Gastroesophageal sphincter (tissue), 4 donors: ENCODE results near the gene EMP2. TPM values are rescaled to one million over a fixed set of nuclear protein-coding genes. Genes with fewer than 3 reads are reported as not detected.

Experiments
- ATAC-seq: fragments of 150-250 bp; one replicate; pipeline ENCODE4 v1.9.1; 2016; ENCODE audit warnings: mild to moderate bottlenecking, moderate library complexity
- H3K27ac ChIP-seq, 4 donors: fragments of 200-600 bp; sonication (generic) in 3 of 4; 1 replicate in 3 of 4; 2 replicates in 1 of 4; pipeline ENCODE4 v1.5.1; 2016 to 2019
- H3K27me3 ChIP-seq: fragments of 200-600 bp; sonication (generic); one replicate; pipeline ENCODE4 v1.5.1; 2019
- H3K36me3 ChIP-seq, 2 donors: fragments of 200-600 bp; sonication (generic); one replicate each; pipeline ENCODE4 v1.5.1; 2019; ENCODE audit warnings: control low read depth in 1 of 2
- H3K4me1 ChIP-seq, 3 donors: fragments of 200-600 bp; sonication (generic); 1 replicate in 2 of 3; 2 replicates in 1 of 3; pipeline ENCODE4 v1.5.1; 2016 to 2019; ENCODE audit warnings: control low read depth in 2 of 3
- H3K4me3 ChIP-seq, 2 donors: fragments of 200-600 bp; sonication (generic); one replicate each; pipeline ENCODE4 v1.5.1; 2019; ENCODE audit warnings: mild to moderate bottlenecking in 1 of 2, moderate library complexity in 1 of 2
- H3K9me3 ChIP-seq, 3 donors: fragments of 200-600 bp; sonication (generic); one replicate each; pipeline ENCODE4 v1.5.1; 2017 to 2019; ENCODE audit warnings: control low read depth in 2 of 3
- EP300 ChIP-seq: sonication (generic); formaldehyde crosslinking; IDR thresholded peaks from one replicate; pipeline ENCODE4 v1.6.1; 2017; ENCODE audit warnings: antibody characterized with exemption, mild to moderate bottlenecking
- POLR2A ChIP-seq, 2 donors: fragments of 450-650 bp; IDR thresholded peaks; one replicate each; pipeline ENCODE4 v1.6.1; 2017; ENCODE audit warnings: antibody characterized with exemption in 2 of 2, mild to moderate bottlenecking in 2 of 2, moderate library complexity in 1 of 2
- POLR2AphosphoS5 ChIP-seq: sonication (generic); formaldehyde crosslinking; IDR thresholded peaks from one replicate; pipeline ENCODE4 v1.6.1; 2017; ENCODE audit warnings: antibody characterized with exemption
- WGBS, 2 donors: methylation state at CpG; one replicate each; pipeline ENCODE4 v1.1.5; 2018; ENCODE audit warnings: low coverage in 1 of 2; 5-methylcytosine and 5-hydroxymethylcytosine counted together
- total RNA-seq, 4 donors: library from RNA; depleted of rRNA; stranded (reverse); fragments of >200 nt; gene quantifications; one replicate each; pipeline ENCODE4 v1.1.0, GENCODE V29; 2016
- TF ChIP-seq, protein P1 (sequence below), 4 experiments: fragments of 200-600 bp in 2 of 4; fragments of 450-650 bp in 2 of 4; sonication (generic) in 1 of 4; IDR thresholded peaks; one replicate each; pipeline ENCODE4 v1.5.1; 2017 to 2019; ENCODE audit warnings: antibody characterized with exemption in 4 of 4, mild to moderate bottlenecking in 2 of 4, moderate library complexity in 2 of 4

Gene EMP2
- total RNA-seq, 4 donors from 2014 or later: 52.8 to 94.7 (median 69.7) TPM

DNA sequence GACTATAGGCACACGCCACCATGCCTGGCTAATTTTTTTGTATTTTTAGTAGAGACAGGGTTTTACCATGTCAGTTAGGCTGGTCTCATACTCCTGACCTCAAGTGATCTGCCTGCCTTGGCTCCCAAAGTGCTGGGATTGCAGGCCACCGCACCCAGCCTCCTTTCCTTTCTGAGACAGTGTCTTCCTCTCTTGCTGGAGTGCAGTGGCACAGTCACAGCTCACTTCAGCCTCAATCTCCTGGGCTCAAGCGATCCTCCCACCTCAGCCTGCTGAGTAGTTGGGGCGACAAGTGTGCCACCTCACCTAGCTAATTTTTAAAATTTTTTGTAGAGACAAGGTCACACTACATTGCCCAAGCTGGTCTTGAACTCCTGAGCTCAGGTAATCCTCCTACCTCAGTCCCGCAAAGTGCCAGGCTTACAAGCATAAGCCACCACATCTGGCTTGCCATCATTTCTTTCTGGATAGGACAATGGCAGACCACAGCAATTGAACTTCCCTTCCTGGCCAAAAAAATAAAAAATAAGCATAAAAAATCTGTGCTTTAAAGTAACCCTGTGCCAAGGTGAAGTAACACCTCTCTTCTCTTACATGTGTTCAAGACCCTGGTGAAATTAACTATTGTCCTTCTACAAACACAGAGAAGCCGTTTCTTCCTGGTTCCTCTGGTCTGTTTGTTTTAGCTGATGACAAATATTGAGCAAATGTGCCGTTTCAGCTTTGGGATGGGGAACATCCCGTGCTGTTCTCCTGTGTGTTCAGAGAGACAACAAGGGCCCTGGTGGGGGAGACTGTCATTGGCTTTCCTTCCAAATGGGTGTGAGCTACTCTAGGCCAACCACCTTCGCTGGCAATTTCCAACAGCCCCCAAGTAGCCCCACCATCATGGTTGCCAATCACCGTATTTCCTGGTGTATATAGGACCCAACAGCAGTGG is 60.2 kb downstream of the EMP2 start:
- Histone ChIP-seq H3K36me3 (peaks cover 0 to 24% of the 10 kb centered on the region in 2 donors), H3K4me3 (no peak overlapping the region), H3K27ac (no peak overlapping the region), H3K4me1 (peaks cover 0 to 6% (median 0%) of the 10 kb centered on the region in 3 donors), H3K9me3 (no peaks in the 10 kb centered on the region), H3K27me3 (no peaks in the 10 kb centered on the region)
- TF ChIP-seq POLR2A (IDR thresholded peaks at IDR 0.05) (no peak), EP300 (no peak), POLR2AphosphoS5 (no peak)
- TF ChIP-seq, protein P1, sequence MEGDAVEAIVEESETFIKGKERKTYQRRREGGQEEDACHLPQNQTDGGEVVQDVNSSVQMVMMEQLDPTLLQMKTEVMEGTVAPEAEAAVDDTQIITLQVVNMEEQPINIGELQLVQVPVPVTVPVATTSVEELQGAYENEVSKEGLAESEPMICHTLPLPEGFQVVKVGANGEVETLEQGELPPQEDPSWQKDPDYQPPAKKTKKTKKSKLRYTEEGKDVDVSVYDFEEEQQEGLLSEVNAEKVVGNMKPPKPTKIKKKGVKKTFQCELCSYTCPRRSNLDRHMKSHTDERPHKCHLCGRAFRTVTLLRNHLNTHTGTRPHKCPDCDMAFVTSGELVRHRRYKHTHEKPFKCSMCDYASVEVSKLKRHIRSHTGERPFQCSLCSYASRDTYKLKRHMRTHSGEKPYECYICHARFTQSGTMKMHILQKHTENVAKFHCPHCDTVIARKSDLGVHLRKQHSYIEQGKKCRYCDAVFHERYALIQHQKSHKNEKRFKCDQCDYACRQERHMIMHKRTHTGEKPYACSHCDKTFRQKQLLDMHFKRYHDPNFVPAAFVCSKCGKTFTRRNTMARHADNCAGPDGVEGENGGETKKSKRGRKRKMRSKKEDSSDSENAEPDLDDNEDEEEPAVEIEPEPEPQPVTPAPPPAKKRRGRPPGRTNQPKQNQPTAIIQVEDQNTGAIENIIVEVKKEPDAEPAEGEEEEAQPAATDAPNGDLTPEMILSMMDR (IDR thresholded peaks at IDR 0.05): no peak
- ATAC-seq: no peak
- WGBS, 2 donors: 78 to 80% methylated on average over 8 to 10 of the region's 10 CpGs

DNA sequence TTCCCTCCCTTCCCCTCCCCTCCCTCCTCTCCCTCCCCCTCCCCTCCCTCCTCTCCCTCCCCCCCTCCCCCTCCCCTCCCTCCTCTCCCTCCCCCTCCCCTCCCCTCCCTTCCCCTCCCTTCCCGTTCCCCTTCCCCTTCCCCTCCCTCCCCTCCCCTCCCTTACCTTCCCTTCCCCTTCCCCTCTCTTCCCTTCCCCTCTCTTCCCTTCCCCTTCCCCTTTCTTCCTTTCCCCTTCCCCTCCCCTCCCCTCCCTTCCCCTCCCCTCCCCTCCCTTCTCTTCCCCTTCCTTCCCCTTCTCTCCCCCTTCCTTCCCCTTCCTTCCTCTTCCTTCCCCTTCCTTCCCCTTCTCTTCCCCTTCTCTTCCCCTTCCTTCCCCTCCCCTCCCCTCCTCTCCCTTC is 61.1 kb downstream of the EMP2 start:
- Histone ChIP-seq H3K4me3 (no peak overlapping the region), H3K27me3 (no peaks in the 10 kb centered on the region), H3K36me3 (peaks cover 0 to 15% of the 10 kb centered on the region in 2 donors), H3K4me1 (peaks cover 0 to 15% (median 2%) of the 10 kb centered on the region in 3 donors), H3K27ac (no peak overlapping the region), H3K9me3 (no peaks in the 10 kb centered on the region)
- no peak for ATAC-seq
- no CpG with 5 or more reads among the region's 1 CpG for WGBS, 2 donors
- TF ChIP-seq POLR2A (IDR thresholded peaks at IDR 0.05) (no peak), EP300 (no peak), POLR2AphosphoS5 (no peak)
- TF ChIP-seq, protein P1 (IDR thresholded peaks at IDR 0.05): no peak

DNA sequence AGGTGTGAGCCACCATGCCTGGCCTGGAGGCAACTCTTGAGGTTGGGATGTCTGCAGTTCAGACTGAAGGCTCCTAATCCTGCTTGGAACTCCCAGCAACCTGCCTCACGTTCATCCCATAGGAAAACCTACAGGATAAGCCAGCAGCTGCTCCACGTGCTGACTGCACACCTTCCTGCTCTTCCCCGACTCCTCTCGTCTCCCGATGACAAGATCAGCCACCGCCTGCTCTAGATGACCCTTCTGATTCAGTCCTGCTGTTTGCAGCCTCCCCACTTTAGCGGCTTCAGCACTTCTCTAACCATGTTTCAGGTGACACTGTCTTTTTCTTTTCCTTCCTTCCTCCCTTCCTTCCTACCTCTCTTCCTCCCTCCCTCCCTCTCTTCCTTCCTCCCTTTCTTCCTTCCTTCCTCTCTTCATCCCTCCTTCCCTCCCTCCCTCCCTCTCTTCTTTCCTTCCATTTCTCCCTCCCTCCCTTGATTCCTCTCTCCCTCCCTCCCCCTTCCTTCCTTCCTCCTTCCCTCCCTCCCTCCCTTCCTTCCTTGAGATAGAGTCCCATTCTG is 61.8 kb downstream of the EMP2 start:
- Histone ChIP-seq H3K36me3 (peaks cover 0 to 7% of the 10 kb centered on the region in 2 donors), H3K9me3 (no peaks in the 10 kb centered on the region)
- no peak for TF ChIP-seq POLR2A (IDR thresholded peaks at IDR 0.05)
- no peak for TF ChIP-seq POLR2AphosphoS5
- TF ChIP-seq, protein P1 (IDR thresholded peaks at IDR 0.05): no peak
- no peak for TF ChIP-seq EP300

DNA sequence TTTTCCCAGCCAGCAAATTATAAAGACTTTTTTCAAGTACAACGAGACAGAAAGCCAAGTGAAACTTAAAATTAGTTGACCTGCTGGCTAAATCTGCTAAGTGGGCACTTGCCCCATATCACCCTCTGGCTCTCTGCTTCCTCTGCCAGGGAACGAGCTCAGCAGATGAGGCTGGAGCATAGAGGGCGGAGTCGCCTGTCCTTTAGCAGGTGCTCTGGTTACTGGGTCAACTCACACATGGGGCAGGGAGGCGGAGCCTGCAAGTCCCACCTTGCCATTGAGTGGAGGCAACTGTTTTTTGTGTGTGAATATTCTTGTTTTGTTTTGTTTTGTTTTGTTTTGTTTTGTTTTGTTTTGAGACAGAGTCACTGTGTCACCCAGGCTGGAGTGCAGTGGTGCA is 62.5 kb downstream of the EMP2 start:
- no peak overlapping the region for H3K4me3 ChIP-seq
- TF ChIP-seq EP300 (no peak), POLR2A (IDR thresholded peaks at IDR 0.05) (no peak)
- H3K9me3 ChIP-seq: no peaks in the 10 kb centered on the region
- peaks cover 0 to under 1% of the 10 kb centered on the region in 2 donors for H3K36me3 ChIP-seq
- H3K4me1 ChIP-seq: peaks cover 0 to 17% (median 2%) of the 10 kb centered on the region in 3 donors
- no peak for ATAC-seq
- no peaks in the 10 kb centered on the region for H3K27me3 ChIP-seq
- no peak overlapping the region for H3K27ac ChIP-seq
- 79 to 84% methylated on average over 5 of the region's 5 CpGs for WGBS, 2 donors

More for the DNA sequence above, 61.8 kb downstream of the EMP2 start:
- Histone ChIP-seq H3K4me3 (no peak overlapping the region), H3K4me1 (peaks cover 0 to 17% (median 2%) of the 10 kb centered on the region in 3 donors), H3K27me3 (no peaks in the 10 kb centered on the region), H3K27ac (no peak overlapping the region)
- ATAC-seq: no peak
- 94% methylated on average over 6 of the region's 7 CpGs; no CpG with 5 or more reads in 1 of the 2 donors for WGBS, 2 donors

DNA sequence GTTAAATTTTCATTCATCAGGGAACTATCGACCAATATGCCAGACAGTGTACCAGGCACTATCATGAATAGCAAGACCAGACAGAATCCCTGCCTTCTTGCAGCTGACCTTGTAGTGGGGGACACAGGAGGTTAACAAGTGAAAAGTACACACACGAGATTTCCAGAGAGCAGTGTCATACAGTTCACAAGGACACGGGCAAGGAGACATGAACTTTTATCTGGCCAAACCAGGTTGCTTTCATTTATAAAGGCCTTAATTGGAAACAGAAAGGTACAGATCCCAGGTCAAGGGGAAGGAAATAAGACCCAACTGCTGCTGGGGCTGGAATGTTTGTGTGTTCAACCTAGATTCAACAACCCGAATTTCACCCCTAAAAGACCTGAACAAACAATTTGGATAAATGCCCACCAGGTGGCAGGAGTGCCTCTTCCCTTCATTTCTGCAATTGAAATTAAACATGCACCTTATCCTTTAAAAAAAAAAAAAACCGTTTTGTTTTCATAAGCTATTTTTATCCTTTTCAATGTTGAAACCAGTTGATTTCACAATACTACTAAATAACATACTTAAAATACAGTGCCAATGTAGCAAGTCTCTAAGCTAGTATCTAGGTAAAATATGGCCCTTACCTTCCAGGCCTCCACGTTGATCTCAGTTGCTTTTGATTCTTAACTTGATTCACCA is 65.9 kb downstream of the EMP2 start:
- no peak overlapping the region for H3K4me3 ChIP-seq
- H3K4me1 ChIP-seq: peaks cover 0 to 13% (median 2%) of the 10 kb centered on the region in 3 donors
- 34 to 38% methylated on average over 5 to 6 of the region's 6 CpGs for WGBS, 2 donors
- peaks cover 0 to 12% of the 10 kb centered on the region in 2 donors for H3K36me3 ChIP-seq
- no peaks in the 10 kb centered on the region for H3K27me3 ChIP-seq
- H3K27ac ChIP-seq: peak overlapping the region in 2 of 4 donors; percentile 17 to 60
- H3K9me3 ChIP-seq: no peaks in the 10 kb centered on the region
- ATAC-seq: peak; percentile 77
- no peak for TF ChIP-seq POLR2A (IDR thresholded peaks at IDR 0.05)
- TF ChIP-seq, protein P1 (IDR thresholded peaks at IDR 0.05): peak; percentile 36 to 73 (median 68)
- peak; percentile 48 for TF ChIP-seq POLR2AphosphoS5
- TF ChIP-seq EP300: no peak
